DND-41 (cell line): ENCODE results near the gene IGFBP4.

ENCODE experiments used
- EZH2 ChIP-seq: IDR thresholded peaks from 3 replicates; pipeline ENCODE4 v1.6.1; 2012; ENCODE audit warnings: borderline replicate concordance, low read depth, mild to moderate bottlenecking, moderate library complexity, low read length, inconsistent platforms; ENCODE audit not compliant: severe bottlenecking
- TF ChIP-seq, protein P1 (sequence below): IDR thresholded peaks from 2 replicates; pipeline ENCODE4 v1.5.1; 2012; ENCODE audit warnings: borderline replicate concordance, low read length, moderate library complexity, mild to moderate bottlenecking; ENCODE audit not compliant: poor library complexity, severe bottlenecking; ENCODE audit errors: extremely low read depth

DNA sequence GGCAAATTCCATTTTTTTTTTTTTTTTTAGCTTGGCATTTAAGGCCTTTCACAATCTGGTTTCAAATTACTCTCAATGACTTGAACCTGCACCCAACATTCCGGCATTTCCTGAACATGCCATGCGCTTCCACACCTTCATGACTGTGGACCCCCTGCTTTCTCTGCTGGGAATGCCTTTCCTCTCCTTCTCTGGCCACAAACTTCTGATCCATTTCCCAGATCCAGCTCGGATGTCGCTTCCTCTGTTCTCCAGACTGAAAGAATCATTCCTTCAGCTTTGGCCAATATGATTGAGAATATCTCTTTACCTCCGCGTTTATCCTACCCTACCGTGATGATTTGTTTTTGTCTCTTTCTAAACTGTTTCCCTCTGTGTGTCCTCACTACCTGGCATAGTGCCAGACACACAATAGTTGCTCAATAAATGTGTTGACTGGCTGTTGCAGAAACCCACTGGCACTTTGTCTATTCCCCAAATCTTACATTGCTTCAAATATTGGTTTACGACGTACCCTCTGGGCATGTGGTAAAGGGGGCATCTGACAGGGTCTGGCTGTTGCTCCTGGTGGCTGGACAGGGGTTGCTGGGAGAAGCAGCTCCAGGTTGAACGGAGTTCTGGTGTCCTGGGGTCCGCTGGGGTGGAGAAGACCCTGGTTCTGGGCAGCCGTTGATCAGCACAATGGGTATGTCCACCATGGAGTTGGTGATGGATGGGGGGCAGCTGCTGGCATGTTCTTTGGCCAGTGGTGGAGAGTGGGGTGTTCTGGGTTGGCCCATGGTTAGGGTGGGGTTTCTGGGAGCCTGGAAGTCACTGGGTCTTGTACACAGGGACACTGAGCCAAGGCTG is 43.5 kb downstream of the IGFBP4 start:
- TF ChIP-seq, protein P1, sequence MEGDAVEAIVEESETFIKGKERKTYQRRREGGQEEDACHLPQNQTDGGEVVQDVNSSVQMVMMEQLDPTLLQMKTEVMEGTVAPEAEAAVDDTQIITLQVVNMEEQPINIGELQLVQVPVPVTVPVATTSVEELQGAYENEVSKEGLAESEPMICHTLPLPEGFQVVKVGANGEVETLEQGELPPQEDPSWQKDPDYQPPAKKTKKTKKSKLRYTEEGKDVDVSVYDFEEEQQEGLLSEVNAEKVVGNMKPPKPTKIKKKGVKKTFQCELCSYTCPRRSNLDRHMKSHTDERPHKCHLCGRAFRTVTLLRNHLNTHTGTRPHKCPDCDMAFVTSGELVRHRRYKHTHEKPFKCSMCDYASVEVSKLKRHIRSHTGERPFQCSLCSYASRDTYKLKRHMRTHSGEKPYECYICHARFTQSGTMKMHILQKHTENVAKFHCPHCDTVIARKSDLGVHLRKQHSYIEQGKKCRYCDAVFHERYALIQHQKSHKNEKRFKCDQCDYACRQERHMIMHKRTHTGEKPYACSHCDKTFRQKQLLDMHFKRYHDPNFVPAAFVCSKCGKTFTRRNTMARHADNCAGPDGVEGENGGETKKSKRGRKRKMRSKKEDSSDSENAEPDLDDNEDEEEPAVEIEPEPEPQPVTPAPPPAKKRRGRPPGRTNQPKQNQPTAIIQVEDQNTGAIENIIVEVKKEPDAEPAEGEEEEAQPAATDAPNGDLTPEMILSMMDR, result no peak
- TF ChIP-seq EZH2, result no peak
